GM12892 (cell line): ENCODE data around the gene ZMIZ1.

Source experiments
- POLR2A ChIP-seq: IDR thresholded peaks from 2 replicates; pipeline ENCODE4 v1.6.1; 2011; ENCODE audit warnings: low read depth, low read length, control low read depth
- POLR2AphosphoS5 ChIP-seq: IDR thresholded peaks from 2 replicates; pipeline ENCODE4 v1.6.1; 2011; ENCODE audit warnings: low read depth, low read length, control low read depth

- no peak for TF ChIP-seq POLR2AphosphoS5
- no peak for TF ChIP-seq POLR2A
These were observed 4.4 kb downstream of the ZMIZ1 start for GRCh38 chr10:79072994-79073645.
